Measurements from ENCODE around the gene FLNB. TPM values are rescaled to one million over a fixed set of nuclear protein-coding genes. Genes with fewer than 3 reads are reported as not detected.

FLNB gene
- total RNA-seq, 1 experiment from 2014 or later = 315 TPM

DNA sequence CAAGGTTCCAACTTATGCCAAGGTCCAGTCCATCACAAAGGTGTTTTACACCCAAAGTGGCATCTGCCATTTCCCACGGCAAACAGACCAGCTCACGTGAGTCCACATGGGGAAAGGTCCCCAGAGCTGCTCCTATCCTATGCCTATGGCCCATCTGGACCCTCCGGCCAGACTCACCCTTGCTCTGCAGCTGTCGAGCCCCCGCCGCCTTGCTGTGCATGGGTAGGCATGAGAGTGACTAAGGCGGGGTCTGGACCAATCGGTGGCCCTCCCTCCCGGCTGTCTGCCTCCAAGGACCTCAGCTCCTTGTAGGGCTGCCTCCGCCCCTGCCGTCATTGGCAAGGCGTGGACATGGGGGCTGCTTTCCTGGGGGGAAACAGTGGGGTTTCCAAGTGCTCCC lies 175.7 kb downstream of the FLNB start:
- Mint-ChIP-seq H3K4me1 (ENCODE audit: low read depth, unreplicated experiment) (no peaks in the 10 kb centered on the region), H3K27me3 (ENCODE audit: insufficient read depth, unreplicated experiment) (no peaks in the 10 kb centered on the region), H3K9me3 (ENCODE audit: unreplicated experiment) (no peaks in the 10 kb centered on the region), H3K4me3 (ENCODE audit: unreplicated experiment) (no peak overlapping the region), H3K27ac (ENCODE audit: unreplicated experiment) (no peak overlapping the region), H3K36me3 (ENCODE audit: insufficient read depth, unreplicated experiment) (peaks cover 18% of the 10 kb centered on the region)
- intact Hi-C loops (cut with micrococcal nuclease; ENCODE audit: unreplicated experiment) = no loop called here
- no peak for DNase-seq
- ChIA-PET CTCF (no interaction called here), POLR2A (no interaction called here)
- no peaks in the 10 kb centered on the region for H3K27me3 ChIP-seq (replicated peaks; ENCODE audit: control insufficient read depth, insufficient read depth, low read length)
- no peaks in the 10 kb centered on the region for H3K36me3 ChIP-seq (ENCODE audit: control insufficient read depth, insufficient read depth, low read length)
- no TSS peak for BruUV-seq (replicated peaks)
- H3K9me3 ChIP-seq = no peaks in the 10 kb centered on the region
- TF ChIP-seq, protein P1, sequence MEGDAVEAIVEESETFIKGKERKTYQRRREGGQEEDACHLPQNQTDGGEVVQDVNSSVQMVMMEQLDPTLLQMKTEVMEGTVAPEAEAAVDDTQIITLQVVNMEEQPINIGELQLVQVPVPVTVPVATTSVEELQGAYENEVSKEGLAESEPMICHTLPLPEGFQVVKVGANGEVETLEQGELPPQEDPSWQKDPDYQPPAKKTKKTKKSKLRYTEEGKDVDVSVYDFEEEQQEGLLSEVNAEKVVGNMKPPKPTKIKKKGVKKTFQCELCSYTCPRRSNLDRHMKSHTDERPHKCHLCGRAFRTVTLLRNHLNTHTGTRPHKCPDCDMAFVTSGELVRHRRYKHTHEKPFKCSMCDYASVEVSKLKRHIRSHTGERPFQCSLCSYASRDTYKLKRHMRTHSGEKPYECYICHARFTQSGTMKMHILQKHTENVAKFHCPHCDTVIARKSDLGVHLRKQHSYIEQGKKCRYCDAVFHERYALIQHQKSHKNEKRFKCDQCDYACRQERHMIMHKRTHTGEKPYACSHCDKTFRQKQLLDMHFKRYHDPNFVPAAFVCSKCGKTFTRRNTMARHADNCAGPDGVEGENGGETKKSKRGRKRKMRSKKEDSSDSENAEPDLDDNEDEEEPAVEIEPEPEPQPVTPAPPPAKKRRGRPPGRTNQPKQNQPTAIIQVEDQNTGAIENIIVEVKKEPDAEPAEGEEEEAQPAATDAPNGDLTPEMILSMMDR (IDR thresholded peaks at IDR 0.05; ENCODE audit: insufficient read depth in 1 of 2, low read depth in 1 of 2, low read length in 1 of 2, severe bottlenecking in 1 of 2, unreplicated experiment in 1 of 2) = no peak
- no peak overlapping the region for H3K4me3 ChIP-seq (ENCODE audit: low read depth, low read length)
- H3K4me1 ChIP-seq = peaks cover 6% of the 10 kb centered on the region

- Mint-ChIP-seq H3K36me3 (ENCODE audit: insufficient read depth, unreplicated experiment) (peaks cover 15% of the 10 kb centered on the region), H3K4me1 (ENCODE audit: low read depth, unreplicated experiment) (no peaks in the 10 kb centered on the region), H3K27me3 (ENCODE audit: insufficient read depth, unreplicated experiment) (no peaks in the 10 kb centered on the region), H3K4me3 (ENCODE audit: unreplicated experiment) (no peak overlapping the region), H3K9me3 (ENCODE audit: unreplicated experiment) (no peaks in the 10 kb centered on the region), H3K27ac (ENCODE audit: unreplicated experiment) (no peak overlapping the region)
- Histone ChIP-seq H3K4me3 (ENCODE audit: low read depth, low read length) (no peak overlapping the region), H3K36me3 (ENCODE audit: control insufficient read depth, insufficient read depth, low read length) (no peaks in the 10 kb centered on the region), H3K4me1 (peaks cover 6% of the 10 kb centered on the region), H3K27me3 (replicated peaks; ENCODE audit: control insufficient read depth, insufficient read depth, low read length) (no peaks in the 10 kb centered on the region), H3K9me3 (no peaks in the 10 kb centered on the region)
- TF ChIP-seq, protein P1 (IDR thresholded peaks at IDR 0.05; ENCODE audit: insufficient read depth in 1 of 2, low read depth in 1 of 2, low read length in 1 of 2, severe bottlenecking in 1 of 2, unreplicated experiment in 1 of 2) = no peak
- intact Hi-C loops (cut with micrococcal nuclease; ENCODE audit: unreplicated experiment) = no loop called here
- ChIA-PET POLR2A (no interaction called here), CTCF (no interaction called here)
- DNase-seq = no peak
- BruUV-seq (replicated peaks) = no TSS peak
Observed at GRCh38 chr3:58184309-58184981, 176.2 kb downstream of the FLNB start.

DNA sequence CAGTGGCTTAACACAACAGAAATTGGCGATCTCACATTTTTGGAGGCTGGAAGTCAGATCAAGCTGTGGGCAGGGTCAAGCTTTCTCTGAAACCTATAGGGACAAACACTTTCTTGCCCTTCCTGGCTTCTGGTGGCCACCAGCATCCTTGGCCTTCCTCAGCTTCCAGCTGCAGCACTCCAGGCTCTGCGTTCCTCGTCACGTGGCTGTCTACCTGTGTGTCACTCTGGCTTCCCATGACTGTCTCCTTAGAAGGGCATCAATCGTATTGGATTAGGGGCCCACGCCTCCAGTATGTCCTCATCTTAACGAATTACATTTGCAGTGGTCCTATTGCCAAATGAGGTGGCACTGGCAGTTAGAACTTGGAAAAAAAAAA lies 176.7 kb downstream of the FLNB start:
- Mint-ChIP-seq H3K27ac (ENCODE audit: unreplicated experiment) (no peak overlapping the region), H3K27me3 (ENCODE audit: insufficient read depth, unreplicated experiment) (no peaks in the 10 kb centered on the region), H3K4me3 (ENCODE audit: unreplicated experiment) (no peak overlapping the region), H3K9me3 (ENCODE audit: unreplicated experiment) (no peaks in the 10 kb centered on the region), H3K36me3 (ENCODE audit: insufficient read depth, unreplicated experiment) (peaks cover 15% of the 10 kb centered on the region), H3K4me1 (ENCODE audit: low read depth, unreplicated experiment) (no peaks in the 10 kb centered on the region)
- intact Hi-C loops (cut with micrococcal nuclease; ENCODE audit: unreplicated experiment) = no loop called here
- TF ChIP-seq, protein P1 (IDR thresholded peaks at IDR 0.05; ENCODE audit: insufficient read depth in 1 of 2, low read depth in 1 of 2, low read length in 1 of 2, severe bottlenecking in 1 of 2, unreplicated experiment in 1 of 2) = no peak
- Histone ChIP-seq H3K36me3 (ENCODE audit: control insufficient read depth, insufficient read depth, low read length) (no peaks in the 10 kb centered on the region), H3K4me1 (peaks cover 6% of the 10 kb centered on the region), H3K9me3 (no peaks in the 10 kb centered on the region), H3K4me3 (ENCODE audit: low read depth, low read length) (no peak overlapping the region), H3K27me3 (replicated peaks; ENCODE audit: control insufficient read depth, insufficient read depth, low read length) (no peaks in the 10 kb centered on the region)
- no peak for DNase-seq
- ChIA-PET POLR2A (no interaction called here), CTCF (no interaction called here)
- BruUV-seq (replicated peaks) = no TSS peak

Measured in Caco-2 (cell line).